ENCODE data around the gene NEK6.

The NEK6 gene

DNA sequence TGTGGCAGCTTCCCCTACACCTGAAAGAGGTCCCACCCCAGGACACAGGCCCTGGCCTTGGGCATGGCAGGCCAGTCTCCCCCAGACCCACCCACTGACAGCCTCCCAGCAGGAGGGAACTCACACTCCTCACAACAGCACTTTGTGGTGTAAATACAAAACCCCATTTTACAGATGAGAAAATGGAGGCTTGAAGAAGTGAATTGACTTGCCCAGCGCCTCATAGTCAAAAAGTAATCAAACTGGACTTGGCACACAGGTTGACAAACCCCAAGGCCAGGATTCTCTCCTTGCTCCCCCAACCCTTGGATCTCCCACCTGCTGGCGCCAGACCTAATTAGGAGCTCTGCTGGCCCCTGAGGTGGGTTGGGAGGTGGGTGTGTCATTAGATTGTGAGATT, 29.2 kb upstream of the NEK6 start:
- TF ChIP-seq FOXP2 (optimal IDR thresholded peaks at IDR 0.05; ENCODE audit: borderline replicate concordance, extremely low read depth, extremely low read length, insufficient read depth) (no peak), SIN3A (IDR thresholded peaks at IDR 0.05; ENCODE audit: borderline replicate concordance, insufficient read depth, low read length) (no peak), POLR2AphosphoS5 (IDR thresholded peaks at IDR 0.05; ENCODE audit: low read depth, low read length) (no peak), TAF1 (IDR thresholded peaks at IDR 0.05; ENCODE audit: borderline replicate concordance, insufficient read depth, low read length) (no peak)
- TF ChIP-seq, protein P1, sequence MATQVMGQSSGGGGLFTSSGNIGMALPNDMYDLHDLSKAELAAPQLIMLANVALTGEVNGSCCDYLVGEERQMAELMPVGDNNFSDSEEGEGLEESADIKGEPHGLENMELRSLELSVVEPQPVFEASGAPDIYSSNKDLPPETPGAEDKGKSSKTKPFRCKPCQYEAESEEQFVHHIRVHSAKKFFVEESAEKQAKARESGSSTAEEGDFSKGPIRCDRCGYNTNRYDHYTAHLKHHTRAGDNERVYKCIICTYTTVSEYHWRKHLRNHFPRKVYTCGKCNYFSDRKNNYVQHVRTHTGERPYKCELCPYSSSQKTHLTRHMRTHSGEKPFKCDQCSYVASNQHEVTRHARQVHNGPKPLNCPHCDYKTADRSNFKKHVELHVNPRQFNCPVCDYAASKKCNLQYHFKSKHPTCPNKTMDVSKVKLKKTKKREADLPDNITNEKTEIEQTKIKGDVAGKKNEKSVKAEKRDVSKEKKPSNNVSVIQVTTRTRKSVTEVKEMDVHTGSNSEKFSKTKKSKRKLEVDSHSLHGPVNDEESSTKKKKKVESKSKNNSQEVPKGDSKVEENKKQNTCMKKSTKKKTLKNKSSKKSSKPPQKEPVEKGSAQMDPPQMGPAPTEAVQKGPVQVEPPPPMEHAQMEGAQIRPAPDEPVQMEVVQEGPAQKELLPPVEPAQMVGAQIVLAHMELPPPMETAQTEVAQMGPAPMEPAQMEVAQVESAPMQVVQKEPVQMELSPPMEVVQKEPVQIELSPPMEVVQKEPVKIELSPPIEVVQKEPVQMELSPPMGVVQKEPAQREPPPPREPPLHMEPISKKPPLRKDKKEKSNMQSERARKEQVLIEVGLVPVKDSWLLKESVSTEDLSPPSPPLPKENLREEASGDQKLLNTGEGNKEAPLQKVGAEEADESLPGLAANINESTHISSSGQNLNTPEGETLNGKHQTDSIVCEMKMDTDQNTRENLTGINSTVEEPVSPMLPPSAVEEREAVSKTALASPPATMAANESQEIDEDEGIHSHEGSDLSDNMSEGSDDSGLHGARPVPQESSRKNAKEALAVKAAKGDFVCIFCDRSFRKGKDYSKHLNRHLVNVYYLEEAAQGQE (IDR thresholded peaks at IDR 0.05; ENCODE audit: insufficient read depth in 1 of 2, low read depth in 2 of 2, low read length in 2 of 2), result no peak

DNA sequence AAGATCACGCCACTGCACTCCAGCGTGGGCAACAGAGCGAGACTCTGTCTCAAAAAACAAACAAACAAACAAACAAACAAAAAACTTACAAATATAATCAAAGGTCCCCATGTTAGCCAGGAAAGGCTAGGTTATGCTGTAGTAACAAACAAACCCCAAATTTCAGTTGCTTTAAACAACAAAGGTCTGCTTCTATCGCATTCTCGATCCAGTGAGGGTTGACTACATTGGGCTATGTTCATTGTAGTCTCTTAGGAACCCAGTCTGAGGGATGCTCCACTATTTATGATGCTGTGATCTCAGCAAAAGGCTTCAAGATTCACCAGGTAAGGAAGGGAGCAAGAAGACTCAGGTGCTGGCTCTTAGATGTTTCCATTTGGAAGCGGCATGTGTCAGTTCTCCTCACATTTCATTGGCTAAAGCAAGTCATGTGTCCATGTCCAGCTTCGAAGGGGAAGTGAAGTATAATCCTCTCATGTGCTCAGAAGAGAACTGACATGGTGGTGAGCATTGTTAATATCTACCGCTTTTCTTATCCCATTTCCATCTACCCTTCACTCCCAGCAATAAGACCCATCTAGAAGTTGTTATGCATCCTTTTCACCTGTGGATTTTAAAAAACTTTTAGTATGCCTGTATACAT, 26.5 kb upstream of the NEK6 start:
- TF ChIP-seq TAF1 (IDR thresholded peaks at IDR 0.05; ENCODE audit: borderline replicate concordance, insufficient read depth, low read length) (no peak), POLR2AphosphoS5 (IDR thresholded peaks at IDR 0.05; ENCODE audit: low read depth, low read length) (no peak), FOXP2 (optimal IDR thresholded peaks at IDR 0.05; ENCODE audit: borderline replicate concordance, extremely low read depth, extremely low read length, insufficient read depth) (no peak), SIN3A (IDR thresholded peaks at IDR 0.05; ENCODE audit: borderline replicate concordance, insufficient read depth, low read length) (no peak)
- TF ChIP-seq, protein P1 (IDR thresholded peaks at IDR 0.05; ENCODE audit: insufficient read depth in 1 of 2, low read depth in 2 of 2, low read length in 2 of 2), result no peak

DNA sequence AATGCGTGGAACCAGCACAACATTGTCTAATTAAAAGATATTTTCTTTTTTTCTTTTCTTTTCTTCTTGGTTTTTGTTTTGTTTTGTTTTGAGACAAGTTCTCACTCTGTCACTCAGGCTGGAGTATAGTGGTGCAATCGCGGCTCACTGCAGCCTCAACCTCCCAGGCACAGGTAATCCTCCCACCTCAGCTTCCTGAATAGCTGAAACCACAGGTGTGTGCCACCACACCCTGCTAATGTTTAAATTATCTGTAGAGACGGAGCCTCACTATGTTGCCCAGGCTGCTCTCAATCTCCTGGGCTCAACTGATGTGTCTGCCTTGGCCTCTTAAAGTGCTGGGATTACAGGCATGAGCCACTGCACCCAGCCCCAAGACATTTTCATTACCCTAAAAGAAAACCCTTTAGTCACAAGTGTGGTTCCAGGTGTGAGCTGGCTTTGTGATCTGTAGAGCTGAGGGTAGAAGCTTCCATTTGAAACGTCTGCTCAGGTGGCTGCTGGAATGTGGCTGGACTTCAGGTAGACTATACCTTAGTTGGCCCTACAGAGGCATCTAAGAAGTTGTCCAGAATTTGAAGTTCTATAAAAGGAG, 19.1 kb upstream of the NEK6 start:
- TF ChIP-seq, protein P1 (IDR thresholded peaks at IDR 0.05; ENCODE audit: insufficient read depth in 1 of 2, low read depth in 2 of 2, low read length in 2 of 2), result no peak
- TF ChIP-seq POLR2AphosphoS5 (IDR thresholded peaks at IDR 0.05; ENCODE audit: low read depth, low read length) (no peak), FOXP2 (optimal IDR thresholded peaks at IDR 0.05; ENCODE audit: borderline replicate concordance, extremely low read depth, extremely low read length, insufficient read depth) (no peak), SIN3A (IDR thresholded peaks at IDR 0.05; ENCODE audit: borderline replicate concordance, insufficient read depth, low read length) (no peak), TAF1 (IDR thresholded peaks at IDR 0.05; ENCODE audit: borderline replicate concordance, insufficient read depth, low read length) (no peak)

DNA sequence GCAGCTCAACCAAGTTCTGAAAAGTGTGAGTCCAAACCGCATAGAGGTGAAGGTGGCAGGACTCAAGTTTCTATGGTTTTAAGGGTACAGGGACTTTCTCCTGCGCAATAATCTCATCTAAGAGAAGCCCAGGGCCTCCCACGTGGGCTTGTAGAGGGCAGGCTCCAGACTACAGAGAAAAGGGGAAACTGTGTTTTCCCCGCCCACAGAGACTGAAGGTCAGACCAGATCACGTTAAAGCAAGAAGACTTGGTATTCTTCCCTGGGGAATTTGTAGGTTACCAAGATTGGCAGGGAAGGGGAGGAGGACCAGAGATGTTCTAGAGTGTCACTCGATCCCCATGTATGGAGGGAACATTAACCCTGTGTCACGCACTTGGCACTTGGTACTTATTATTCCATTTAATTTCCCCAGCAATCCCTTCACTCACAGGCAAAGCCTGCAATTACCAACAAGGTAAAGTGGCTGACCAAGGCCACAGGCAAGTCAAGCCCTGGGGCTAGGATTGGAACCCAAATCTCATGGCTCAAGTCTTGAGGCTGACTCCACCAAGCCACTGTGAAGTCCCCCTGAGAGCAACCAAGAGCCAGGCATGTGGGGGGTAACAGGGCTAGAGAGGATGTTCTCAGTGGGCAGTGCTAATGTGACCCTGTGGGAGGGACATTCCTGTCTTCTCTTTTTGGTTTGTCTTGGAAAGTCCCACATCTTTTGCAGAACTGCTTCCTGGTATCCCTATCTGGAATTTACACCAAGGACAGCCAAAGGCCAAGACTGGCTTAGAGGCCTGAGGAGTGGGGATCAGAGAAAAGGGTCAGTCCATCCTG, 18.3 kb upstream of the NEK6 start:
- TF ChIP-seq, protein P1 (IDR thresholded peaks at IDR 0.05; ENCODE audit: insufficient read depth in 1 of 2, low read depth in 2 of 2, low read length in 2 of 2), result no peak
- TF ChIP-seq SIN3A (IDR thresholded peaks at IDR 0.05; ENCODE audit: borderline replicate concordance, insufficient read depth, low read length), result no peak

Measured in PFSK-1 (cell line).